ENCODE measurements around the gene FGF5.

Gene FGF5

DNA sequence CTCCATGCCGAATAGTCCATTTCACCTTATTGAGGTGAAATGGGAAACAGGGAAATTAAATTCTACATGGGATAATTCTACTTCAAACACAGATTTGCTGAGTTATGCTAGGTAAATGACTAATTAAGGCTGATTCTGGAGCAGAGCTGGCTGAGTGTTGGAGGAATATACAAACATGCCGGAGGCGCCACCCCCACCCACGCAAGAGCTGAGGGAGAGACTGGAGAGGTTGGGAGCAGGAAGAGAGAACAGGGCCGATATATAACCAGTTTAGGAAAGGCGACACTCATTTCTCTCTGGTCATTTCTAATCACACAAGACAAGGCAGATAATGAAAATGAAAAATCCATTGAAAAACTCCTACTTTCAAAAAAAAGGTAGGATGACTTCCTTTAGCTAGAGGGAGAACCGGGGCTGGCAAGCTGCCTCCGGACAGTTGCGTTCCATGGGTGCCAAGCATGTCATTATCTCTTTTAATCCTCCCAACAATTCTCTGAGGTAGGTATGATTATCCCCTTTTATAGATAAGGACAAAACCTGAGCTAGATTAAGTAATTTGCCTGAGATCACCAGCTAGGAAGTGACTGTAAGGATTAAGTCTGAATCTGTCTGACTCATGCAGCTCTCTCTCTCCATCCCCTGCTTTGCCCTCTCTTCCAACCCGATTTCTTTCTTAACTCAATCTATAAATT lies 41.5 kb downstream of the FGF5 start (continued):
- TF ChIP-seq, protein P1, sequence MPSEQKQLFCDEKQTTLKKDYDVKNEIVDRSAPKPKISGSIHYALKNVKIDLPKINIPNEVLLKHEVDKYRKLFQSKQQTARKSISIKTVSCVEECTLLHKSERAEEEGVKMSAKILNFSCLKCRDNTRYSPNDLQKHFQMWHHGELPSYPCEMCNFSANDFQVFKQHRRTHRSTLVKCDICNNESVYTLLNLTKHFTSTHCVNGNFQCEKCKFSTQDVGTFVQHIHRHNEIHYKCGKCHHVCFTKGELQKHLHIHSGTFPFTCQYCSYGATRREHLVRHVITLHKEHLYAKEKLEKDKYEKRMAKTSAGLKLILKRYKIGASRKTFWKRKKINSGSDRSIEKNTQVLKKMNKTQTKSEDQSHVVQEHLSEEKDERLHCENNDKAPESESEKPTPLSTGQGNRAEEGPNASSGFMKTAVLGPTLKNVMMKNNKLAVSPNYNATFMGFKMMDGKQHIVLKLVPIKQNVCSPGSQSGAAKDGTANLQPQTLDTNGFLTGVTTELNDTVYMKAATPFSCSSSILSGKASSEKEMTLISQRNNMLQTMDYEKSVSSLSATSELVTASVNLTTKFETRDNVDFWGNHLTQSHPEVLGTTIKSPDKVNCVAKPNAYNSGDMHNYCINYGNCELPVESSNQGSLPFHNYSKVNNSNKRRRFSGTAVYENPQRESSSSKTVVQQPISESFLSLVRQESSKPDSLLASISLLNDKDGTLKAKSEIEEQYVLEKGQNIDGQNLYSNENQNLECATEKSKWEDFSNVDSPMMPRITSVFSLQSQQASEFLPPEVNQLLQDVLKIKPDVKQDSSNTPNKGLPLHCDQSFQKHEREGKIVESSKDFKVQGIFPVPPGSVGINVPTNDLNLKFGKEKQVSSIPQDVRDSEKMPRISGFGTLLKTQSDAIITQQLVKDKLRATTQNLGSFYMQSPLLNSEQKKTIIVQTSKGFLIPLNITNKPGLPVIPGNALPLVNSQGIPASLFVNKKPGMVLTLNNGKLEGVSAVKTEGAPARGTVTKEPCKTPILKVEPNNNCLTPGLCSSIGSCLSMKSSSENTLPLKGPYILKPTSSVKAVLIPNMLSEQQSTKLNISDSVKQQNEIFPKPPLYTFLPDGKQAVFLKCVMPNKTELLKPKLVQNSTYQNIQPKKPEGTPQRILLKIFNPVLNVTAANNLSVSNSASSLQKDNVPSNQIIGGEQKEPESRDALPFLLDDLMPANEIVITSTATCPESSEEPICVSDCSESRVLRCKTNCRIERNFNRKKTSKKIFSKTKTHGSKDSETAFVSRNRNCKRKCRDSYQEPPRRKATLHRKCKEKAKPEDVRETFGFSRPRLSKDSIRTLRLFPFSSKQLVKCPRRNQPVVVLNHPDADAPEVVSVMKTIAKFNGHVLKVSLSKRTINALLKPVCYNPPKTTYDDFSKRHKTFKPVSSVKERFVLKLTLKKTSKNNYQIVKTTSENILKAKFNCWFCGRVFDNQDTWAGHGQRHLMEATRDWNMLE (tag by site-specific recombination; conservative IDR thresholded peaks at IDR 0.05; ENCODE audit: low read depth): peak; percentile 31; the same call in 1 of the 2 replicates
- TF ChIP-seq ZNF792 (tag by site-specific recombination; IDR thresholded peaks at IDR 0.05) (no peak), ZFP69B (tag by site-specific recombination; IDR thresholded peaks at IDR 0.05) (no peak), ZFHX2 (tag by site-specific recombination; conservative IDR thresholded peaks at IDR 0.05) (peak; percentile 80), ZFP41 (tag by site-specific recombination; IDR thresholded peaks at IDR 0.05; ENCODE audit: borderline replicate concordance) (no peak), HOXA7 (CRISPR knock-in tag; IDR thresholded peaks at IDR 0.05; ENCODE audit: borderline replicate concordance) (no peak), ZNF221 (tag by site-specific recombination; IDR thresholded peaks at IDR 0.05; ENCODE audit: borderline replicate concordance) (no peak), ZNF777 (tag by site-specific recombination; IDR thresholded peaks at IDR 0.05; ENCODE audit: borderline replicate concordance) (no peak), ZSCAN23 (tag by site-specific recombination; IDR thresholded peaks at IDR 0.05) (no peak), ZNF654 (tag by site-specific recombination; IDR thresholded peaks at IDR 0.05; ENCODE audit: low read depth) (peak; percentile 7; the same call in 1 of the 2 replicates), ZNF324 (tag by site-specific recombination; IDR thresholded peaks at IDR 0.05) (no peak), KLF10 (tag by site-specific recombination; IDR thresholded peaks at IDR 0.05) (no peak; the same call in 1 of the 2 replicates), ZNF391 (tag by site-specific recombination; IDR thresholded peaks at IDR 0.05; ENCODE audit: borderline replicate concordance, low read depth) (peak; percentile 39; the same call in 1 of the 2 replicates), ZNF354C (tag by site-specific recombination; IDR thresholded peaks at IDR 0.05; ENCODE audit: borderline replicate concordance, low read depth) (no peak), REPIN1 (tag by site-specific recombination; IDR thresholded peaks at IDR 0.05; ENCODE audit: low read depth) (no peak), OSR2 (tag by site-specific recombination; IDR thresholded peaks at IDR 0.05) (peak; percentile 65; the same call in 1 of the 2 replicates), ZSCAN30 (tag by site-specific recombination; IDR thresholded peaks at IDR 0.05) (no peak), ZNF621 (tag by site-specific recombination; IDR thresholded peaks at IDR 0.05) (no peak), ZNF544 (tag by site-specific recombination; IDR thresholded peaks at IDR 0.05) (no peak), SCRT1 (tag by site-specific recombination; IDR thresholded peaks at IDR 0.05; ENCODE audit: borderline replicate concordance) (no peak), ZNF48 (tag by site-specific recombination; IDR thresholded peaks at IDR 0.05) (no peak), ZNF19 (tag by site-specific recombination; IDR thresholded peaks at IDR 0.05; ENCODE audit: low read depth) (no peak), ZNF610 (tag by site-specific recombination; IDR thresholded peaks at IDR 0.05; ENCODE audit: borderline replicate concordance) (no peak), SP7 (tag by site-specific recombination; IDR thresholded peaks at IDR 0.05) (peak; percentile 95)
- TF ChIP-seq, protein P2, sequence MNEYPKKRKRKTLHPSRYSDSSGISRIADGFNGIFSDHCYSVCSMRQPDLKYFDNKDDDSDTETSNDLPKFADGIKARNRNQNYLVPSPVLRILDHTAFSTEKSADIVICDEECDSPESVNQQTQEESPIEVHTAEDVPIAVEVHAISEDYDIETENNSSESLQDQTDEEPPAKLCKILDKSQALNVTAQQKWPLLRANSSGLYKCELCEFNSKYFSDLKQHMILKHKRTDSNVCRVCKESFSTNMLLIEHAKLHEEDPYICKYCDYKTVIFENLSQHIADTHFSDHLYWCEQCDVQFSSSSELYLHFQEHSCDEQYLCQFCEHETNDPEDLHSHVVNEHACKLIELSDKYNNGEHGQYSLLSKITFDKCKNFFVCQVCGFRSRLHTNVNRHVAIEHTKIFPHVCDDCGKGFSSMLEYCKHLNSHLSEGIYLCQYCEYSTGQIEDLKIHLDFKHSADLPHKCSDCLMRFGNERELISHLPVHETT (tag by site-specific recombination; IDR thresholded peaks at IDR 0.05): peak; percentile 73; the same call in 1 of the 2 replicates
- TF ChIP-seq, protein P3, sequence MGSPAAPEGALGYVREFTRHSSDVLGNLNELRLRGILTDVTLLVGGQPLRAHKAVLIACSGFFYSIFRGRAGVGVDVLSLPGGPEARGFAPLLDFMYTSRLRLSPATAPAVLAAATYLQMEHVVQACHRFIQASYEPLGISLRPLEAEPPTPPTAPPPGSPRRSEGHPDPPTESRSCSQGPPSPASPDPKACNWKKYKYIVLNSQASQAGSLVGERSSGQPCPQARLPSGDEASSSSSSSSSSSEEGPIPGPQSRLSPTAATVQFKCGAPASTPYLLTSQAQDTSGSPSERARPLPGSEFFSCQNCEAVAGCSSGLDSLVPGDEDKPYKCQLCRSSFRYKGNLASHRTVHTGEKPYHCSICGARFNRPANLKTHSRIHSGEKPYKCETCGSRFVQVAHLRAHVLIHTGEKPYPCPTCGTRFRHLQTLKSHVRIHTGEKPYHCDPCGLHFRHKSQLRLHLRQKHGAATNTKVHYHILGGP (tag by site-specific recombination; IDR thresholded peaks at IDR 0.05): no peak
- TF ChIP-seq, protein P4, sequence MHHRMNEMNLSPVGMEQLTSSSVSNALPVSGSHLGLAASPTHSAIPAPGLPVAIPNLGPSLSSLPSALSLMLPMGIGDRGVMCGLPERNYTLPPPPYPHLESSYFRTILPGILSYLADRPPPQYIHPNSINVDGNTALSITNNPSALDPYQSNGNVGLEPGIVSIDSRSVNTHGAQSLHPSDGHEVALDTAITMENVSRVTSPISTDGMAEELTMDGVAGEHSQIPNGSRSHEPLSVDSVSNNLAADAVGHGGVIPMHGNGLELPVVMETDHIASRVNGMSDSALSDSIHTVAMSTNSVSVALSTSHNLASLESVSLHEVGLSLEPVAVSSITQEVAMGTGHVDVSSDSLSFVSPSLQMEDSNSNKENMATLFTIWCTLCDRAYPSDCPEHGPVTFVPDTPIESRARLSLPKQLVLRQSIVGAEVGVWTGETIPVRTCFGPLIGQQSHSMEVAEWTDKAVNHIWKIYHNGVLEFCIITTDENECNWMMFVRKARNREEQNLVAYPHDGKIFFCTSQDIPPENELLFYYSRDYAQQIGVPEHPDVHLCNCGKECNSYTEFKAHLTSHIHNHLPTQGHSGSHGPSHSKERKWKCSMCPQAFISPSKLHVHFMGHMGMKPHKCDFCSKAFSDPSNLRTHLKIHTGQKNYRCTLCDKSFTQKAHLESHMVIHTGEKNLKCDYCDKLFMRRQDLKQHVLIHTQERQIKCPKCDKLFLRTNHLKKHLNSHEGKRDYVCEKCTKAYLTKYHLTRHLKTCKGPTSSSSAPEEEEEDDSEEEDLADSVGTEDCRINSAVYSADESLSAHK (tag by site-specific recombination; IDR thresholded peaks at IDR 0.05): no peak
- TF ChIP-seq, protein P5, sequence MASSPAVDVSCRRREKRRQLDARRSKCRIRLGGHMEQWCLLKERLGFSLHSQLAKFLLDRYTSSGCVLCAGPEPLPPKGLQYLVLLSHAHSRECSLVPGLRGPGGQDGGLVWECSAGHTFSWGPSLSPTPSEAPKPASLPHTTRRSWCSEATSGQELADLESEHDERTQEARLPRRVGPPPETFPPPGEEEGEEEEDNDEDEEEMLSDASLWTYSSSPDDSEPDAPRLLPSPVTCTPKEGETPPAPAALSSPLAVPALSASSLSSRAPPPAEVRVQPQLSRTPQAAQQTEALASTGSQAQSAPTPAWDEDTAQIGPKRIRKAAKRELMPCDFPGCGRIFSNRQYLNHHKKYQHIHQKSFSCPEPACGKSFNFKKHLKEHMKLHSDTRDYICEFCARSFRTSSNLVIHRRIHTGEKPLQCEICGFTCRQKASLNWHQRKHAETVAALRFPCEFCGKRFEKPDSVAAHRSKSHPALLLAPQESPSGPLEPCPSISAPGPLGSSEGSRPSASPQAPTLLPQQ (tag by site-specific recombination; IDR thresholded peaks at IDR 0.05): 0 out of 2 replicates have a peak, but pooled peaks have one; percentile 49
